Gastrocnemius medialis (tissue), 4 donors: ENCODE data around the gene NOTCH4. TPM values are rescaled to one million over a fixed set of nuclear protein-coding genes. Genes with fewer than 3 reads are reported as not detected.
"Not testable (repeated sequence)": the region's sequence is repeated elsewhere in the genome, so short reads cannot be mapped to it uniquely, and the experiment has no call there.

ENCODE experiments used
- ATAC-seq, 2 donors: fragments of 150-250 bp; one replicate each; pipeline ENCODE4 v1.9.1; 2016
- DNase-seq, 2 donors: peaks; one replicate each; pipeline ENCODE4 v3.0.0-alpha.2; 2019
- H3K27ac ChIP-seq, 4 donors: fragments of 200-600 bp; sonication (generic); 1 replicate in 1 of 4; 2 replicates in 3 of 4; pipeline ENCODE4 v1.5.1; 2016 to 2018; ENCODE audit warnings: mild to moderate bottlenecking in 2 of 4, moderate library complexity in 1 of 4
- H3K27me3 ChIP-seq, 3 donors: fragments of 200-600 bp; sonication (generic) in 2 of 3; 1 replicate in 1 of 3; 2 replicates in 2 of 3; pipeline versions ENCODE4 v1.5.1 to v1.6.0; 2016 to 2019; ENCODE audit warnings: mild to moderate bottlenecking in 1 of 3, moderate library complexity in 1 of 3
- H3K36me3 ChIP-seq, 2 donors: fragments of 200-600 bp; sonication (generic) in 1 of 2; one replicate each; pipeline ENCODE4 v1.5.1; 2017 to 2018
- H3K4me1 ChIP-seq, 2 donors: fragments of 200-600 bp; sonication (generic) in 1 of 2; one replicate each; pipeline ENCODE4 v1.5.1; 2016 to 2017; ENCODE audit warnings: mild to moderate bottlenecking in 2 of 2
- H3K4me3 ChIP-seq, 4 donors: fragments of 200-600 bp; sonication (generic) in 3 of 4; 1 replicate in 1 of 4; 2 replicates in 3 of 4; pipeline ENCODE4 v1.5.1; 2016 to 2019; ENCODE audit warnings: mild to moderate bottlenecking in 2 of 4
- H3K9me3 ChIP-seq, 3 donors: fragments of 200-600 bp; sonication (generic) in 2 of 3; 1 replicate in 1 of 3; 2 replicates in 2 of 3; pipeline ENCODE4 v1.5.1; 2016 to 2019
- CTCF ChIP-seq, 5 experiments: fragments of 450-650 bp in 3 of 5; fragments of 200-600 bp in 2 of 5; sonication (generic) in 2 of 5; IDR thresholded peaks in 4 of 5; conservative IDR thresholded peaks in 1 of 5; 1 replicate in 4 of 5; 2 replicates in 1 of 5; pipeline ENCODE4 v1.5.1; 2016 to 2019; ENCODE audit warnings: antibody characterized with exemption in 5 of 5, mild to moderate bottlenecking in 3 of 5, moderate library complexity in 3 of 5
- POLR2A ChIP-seq, 2 donors: fragments of 450-650 bp; IDR thresholded peaks; one replicate each; pipeline ENCODE4 v1.6.1; 2017; ENCODE audit warnings: antibody characterized with exemption in 2 of 2, mild to moderate bottlenecking in 2 of 2, moderate library complexity in 2 of 2
- in situ Hi-C, 4 donors: fragments of 200-750 bp; cut with MboI; loops; one replicate each; pipeline versions ENCODE4 v1.15.0 to v1.8.0; 2017; ENCODE audit warnings: low sequenced_read_pairs in 4 of 4
- intact Hi-C: fragments of 100-400 bp; cut with DNase I; formaldehyde crosslinking; loops from one replicate; pipeline ENCODE4 v1.15.1; 2023; ENCODE audit warnings: low total_unique reads
- total RNA-seq, 4 donors: library from RNA; depleted of rRNA; stranded (reverse); fragments of >200 nt; gene quantifications; one replicate each; pipeline versions ENCODE4 v1.1.0 to v1.2.3, GENCODE V29; 2016

The NOTCH4 gene
- total RNA-seq, 4 donors from 2014 or later = 6.8 to 21.1 (median 14.8) TPM

GRCh38 chr6:32189742-32190053, 34.2 kb downstream of the NOTCH4 start:
- ATAC-seq = no peak
- peaks cover 32 to 51% of the 10 kb centered on the region in 2 donors for H3K4me1 ChIP-seq
- no peaks in the 10 kb centered on the region for H3K9me3 ChIP-seq
- no peaks in the 10 kb centered on the region for H3K27me3 ChIP-seq
- DNase-seq = no peak
- H3K4me3 ChIP-seq = peak overlapping the region; percentile 71 to 87 (median 78)
- intact Hi-C loops = loop anchor here (10.0 kb wide), 1 partner anchor 1475 kb away; the partner anchor contains the start of gene MDC1
- TF ChIP-seq CTCF (IDR thresholded peaks at IDR 0.05 in 4 of 5, conservative IDR thresholded peaks at IDR 0.05 in 1 of 5) (no peak), POLR2A (IDR thresholded peaks at IDR 0.05) (no peak)
- H3K27ac ChIP-seq = peak overlapping the region; percentile 96 to 99 (median 98)
- in situ Hi-C loops = loop anchor here in 3 of 4 donors (5.0 to 25.0 kb wide), 8 partner anchors 62 to 1577 kb away; partner anchors contain the start of genes BRD2 (in 3 of the 3), HLA-DMA (in 3 of the 3), APOM (in 2 of the 3) and ATF6B (in 2 of the 3)
- H3K36me3 ChIP-seq = peaks cover 0 to 5% of the 10 kb centered on the region in 2 donors

GRCh38 chr6:32189069-32189741, 34.7 kb downstream of the NOTCH4 start:
- H3K27me3 ChIP-seq = no peaks in the 10 kb centered on the region
- TF ChIP-seq POLR2A (IDR thresholded peaks at IDR 0.05) (no peak), CTCF (IDR thresholded peaks at IDR 0.05 in 4 of 5, conservative IDR thresholded peaks at IDR 0.05 in 1 of 5) (no peak)
- H3K4me1 ChIP-seq = peaks cover 32 to 50% of the 10 kb centered on the region in 2 donors
- no peaks in the 10 kb centered on the region for H3K9me3 ChIP-seq
- peaks cover 0 to 5% of the 10 kb centered on the region in 2 donors for H3K36me3 ChIP-seq
- in situ Hi-C loops (loop anchor here in 3 of 4 donors (25.0 kb wide), 6 partner anchors 227 to 1577 kb away; partner anchors contain the start of genes BRD2 (in 3 of the 3), HLA-DMA (in 3 of the 3), APOM (in 2 of the 3) and BAG6 (in 2 of the 3)), intact Hi-C loops (no loop called here)
- no peak for DNase-seq
- H3K27ac ChIP-seq = peak overlapping the region; percentile 96 to 99 (median 98)
- H3K4me3 ChIP-seq = peak overlapping the region; percentile 71 to 87 (median 78)
- ATAC-seq = no peak

- peaks cover 33 to 50% of the 10 kb centered on the region in 2 donors for H3K4me1 ChIP-seq
- H3K4me3 ChIP-seq = peak overlapping the region; percentile 71 to 87 (median 78)
- intact Hi-C loops = no loop called here
- H3K27ac ChIP-seq = peak overlapping the region; percentile 96 to 99 (median 98)
- ATAC-seq (no peak), DNase-seq (no peak)
- peaks cover 0 to 5% of the 10 kb centered on the region in 2 donors for H3K36me3 ChIP-seq
- H3K27me3 ChIP-seq = no peaks in the 10 kb centered on the region
- no peaks in the 10 kb centered on the region for H3K9me3 ChIP-seq
- in situ Hi-C loops = loop anchor here in 3 of 4 donors (25.0 kb wide), 6 partner anchors 226 to 1576 kb away; partner anchors contain the start of genes BRD2 (in 3 of the 3), HLA-DMA (in 3 of the 3), APOM (in 2 of the 3) and BAG6 (in 2 of the 3)
- TF ChIP-seq CTCF (IDR thresholded peaks at IDR 0.05 in 4 of 5, conservative IDR thresholded peaks at IDR 0.05 in 1 of 5) = no peak
- no peak for TF ChIP-seq POLR2A (IDR thresholded peaks at IDR 0.05)
Observed at GRCh38 chr6:32188381-32189068, 35.3 kb downstream of the NOTCH4 start.

GRCh38 chr6:32187725-32188380, 36.0 kb downstream of the NOTCH4 start:
- H3K36me3 ChIP-seq, intact Hi-C loops, DNase-seq, ATAC-seq, H3K27me3 ChIP-seq, H3K9me3 ChIP-seq: not testable (repeated sequence)
- in situ Hi-C loops = loop anchor here in 3 of 4 donors (25.0 kb wide), 6 partner anchors 226 to 1576 kb away; partner anchors contain the start of genes BRD2 (in 3 of the 3), HLA-DMA (in 3 of the 3), APOM (in 2 of the 3) and BAG6 (in 2 of the 3)
- peaks cover 33 to 51% of the 10 kb centered on the region in 2 donors for H3K4me1 ChIP-seq
- peak overlapping the region; percentile 96 to 99 (median 98) for H3K27ac ChIP-seq
- H3K4me3 ChIP-seq = peak overlapping the region in 2 of 4 donors; percentile 74 to 87
